HT1080 (cell line): ENCODE data around the gene ATXN1L. TPM values are rescaled to one million over a fixed set of nuclear protein-coding genes. Genes with fewer than 3 reads are reported as not detected.
"Not testable (repeated sequence)": the region's sequence is repeated elsewhere in the genome, so short reads cannot be mapped to it uniquely, and the experiment has no call there.

Source experiments
- DNase-seq: peaks from one replicate; pipeline ENCODE4 v3.0.0-alpha.2; 2015; ENCODE audit warnings: low read depth
- total RNA-seq: library from RNA; depleted of rRNA; stranded (reverse); fragments of >200 nt; shearing (Covaris generic); gene quantifications from 2 replicates; pipeline ENCODE4 v1.2.3, GENCODE V29; 2014; rRNA removed

The ATXN1L gene
- total RNA-seq, 1 experiment from 2014 or later, result 7.8 TPM

DNA sequence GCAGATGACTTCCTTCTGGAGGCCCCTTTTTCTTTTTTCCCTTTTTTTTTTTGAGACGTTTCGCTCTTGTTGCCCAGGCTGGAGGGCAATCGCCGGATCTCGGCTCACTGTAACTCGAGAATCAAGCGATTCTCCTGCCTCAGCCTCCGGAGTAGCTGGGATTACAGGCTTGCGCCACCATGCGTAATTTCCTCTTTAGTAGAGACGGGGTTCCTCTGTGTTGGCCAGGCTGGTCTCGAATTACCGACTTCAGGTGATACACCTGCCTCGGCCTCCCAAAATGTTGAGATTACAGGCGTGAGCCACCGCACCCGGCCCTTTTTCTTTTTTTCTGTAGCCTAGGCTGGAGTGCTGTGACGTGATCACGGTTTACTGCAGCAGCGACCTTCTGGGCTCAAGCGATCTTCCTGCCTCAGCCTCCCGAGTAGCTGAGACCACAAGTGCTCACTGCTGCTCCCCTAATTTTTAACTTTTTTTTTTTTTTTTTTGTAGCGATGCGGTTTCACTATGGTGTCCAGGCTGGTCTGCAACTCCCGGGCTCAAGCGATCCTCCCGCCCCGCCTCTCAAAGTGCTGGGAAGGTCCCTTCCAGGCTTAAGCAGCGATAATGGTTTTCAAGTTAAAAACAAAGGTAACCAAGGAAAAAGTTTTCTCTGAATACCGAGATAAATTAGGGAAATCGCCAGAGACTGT lies 48.6 kb downstream of the ATXN1L start:
- peak; percentile 80 for DNase-seq

DNA sequence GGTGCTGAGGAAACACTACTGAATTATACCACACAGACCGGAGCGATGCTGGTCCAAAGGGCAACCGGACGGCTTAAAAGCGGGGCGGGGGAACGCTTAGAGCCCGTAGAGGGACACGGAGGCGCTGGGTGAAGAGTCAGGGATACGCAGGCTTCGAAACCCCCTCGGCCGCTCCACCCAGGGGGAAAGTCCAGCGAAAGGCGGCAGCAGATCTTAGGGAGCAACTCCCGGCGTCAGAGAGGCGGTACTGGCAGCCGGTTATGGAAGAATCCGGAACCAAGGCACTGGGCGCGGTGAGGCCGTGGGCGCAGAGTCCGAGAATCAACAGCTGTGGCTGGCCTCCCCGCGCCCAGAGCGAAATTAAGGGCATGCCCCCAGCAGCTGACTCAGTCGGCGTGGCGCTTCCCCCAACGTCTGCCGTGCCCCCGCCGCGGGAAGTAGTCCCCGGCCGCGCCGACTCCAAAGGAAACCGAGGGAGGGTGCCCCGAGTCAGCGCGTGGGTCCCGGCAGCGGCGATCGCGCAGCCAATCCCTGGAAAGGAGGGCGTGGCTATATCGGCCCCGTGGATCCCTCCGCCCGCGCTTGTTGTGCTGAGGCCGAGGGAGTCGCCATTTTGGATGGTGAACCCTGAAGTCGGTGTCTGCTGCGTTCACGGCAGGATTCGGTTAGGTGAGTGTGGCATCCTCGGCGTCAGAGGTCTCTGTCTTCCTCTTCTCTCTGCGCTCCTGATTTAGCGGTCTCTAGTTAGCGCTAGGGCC lies 49.3 kb downstream of the ATXN1L start, which contains the start of gene IST1:
TSS of gene IST1 (plus strand) at position 611 of the 758 bp plus-strand sequence. CDS start 20,110 bp downstream, outside the sequence.
- peak; percentile 96 for DNase-seq

DNA sequence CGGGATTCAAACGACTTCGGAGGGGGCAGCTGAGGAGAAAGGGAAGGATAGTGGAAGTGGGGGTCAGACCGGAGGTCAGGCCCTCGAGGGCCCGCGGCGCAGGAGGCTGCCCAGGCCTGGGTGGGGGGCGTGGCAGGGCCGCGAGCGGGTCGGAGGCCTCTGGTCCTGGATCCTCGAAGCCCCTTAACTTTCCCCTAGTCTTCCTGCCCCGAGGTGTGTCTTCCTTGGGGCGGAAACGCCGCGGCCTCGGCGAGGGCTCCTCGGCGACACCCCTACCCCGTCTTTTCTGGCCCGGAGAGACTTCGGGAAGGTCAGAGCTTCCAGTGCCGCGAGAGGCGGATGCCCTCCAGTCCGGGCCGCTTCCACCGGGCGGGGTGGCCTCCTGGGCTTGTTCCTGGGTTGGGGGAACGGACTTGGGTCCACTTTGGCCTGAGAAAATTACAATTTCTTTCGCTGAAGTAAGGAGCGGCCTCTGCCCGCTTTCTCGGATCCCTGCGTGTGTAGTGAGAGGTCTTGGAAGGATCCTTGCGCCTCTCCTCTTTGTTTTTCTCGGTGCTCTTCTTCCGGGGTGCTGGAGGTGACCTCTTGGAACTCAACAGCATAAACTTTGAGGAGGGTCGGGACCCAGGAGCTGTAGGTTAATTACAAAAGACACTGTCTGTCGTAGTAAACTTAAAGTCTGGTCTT lies 50.0 kb downstream of the ATXN1L start:
- DNase-seq, result peak; percentile 5

DNA sequence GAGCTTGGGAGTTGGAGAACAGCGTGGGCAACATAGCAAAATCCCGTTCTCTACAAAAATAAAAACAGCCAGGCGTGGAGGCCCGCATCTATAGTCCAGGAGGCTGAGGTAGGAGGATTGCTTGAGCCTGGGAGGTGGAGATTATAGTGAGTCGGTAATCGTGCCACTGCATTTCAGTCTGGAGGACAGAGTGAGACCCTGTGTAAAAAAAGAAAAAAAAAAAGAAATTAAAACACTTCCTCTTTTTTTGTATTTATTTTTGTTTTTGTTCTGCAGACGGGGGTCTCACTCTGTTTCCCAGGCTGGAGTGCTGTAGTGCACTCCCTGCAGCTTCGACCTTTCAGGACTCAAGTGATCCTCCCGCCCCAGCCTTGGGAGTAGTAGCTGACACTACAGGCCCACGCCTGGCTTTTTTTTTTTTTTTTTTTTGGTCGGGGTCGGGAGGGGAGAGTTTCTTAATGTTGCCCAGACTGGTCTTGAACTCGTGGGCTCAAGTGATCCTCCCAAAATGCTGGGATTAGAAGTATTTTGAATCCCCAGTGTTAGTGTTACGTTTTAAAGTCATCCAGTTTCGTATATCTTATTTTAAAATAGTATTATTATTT lies 51.1 kb downstream of the ATXN1L start:
- no peak for DNase-seq

DNA sequence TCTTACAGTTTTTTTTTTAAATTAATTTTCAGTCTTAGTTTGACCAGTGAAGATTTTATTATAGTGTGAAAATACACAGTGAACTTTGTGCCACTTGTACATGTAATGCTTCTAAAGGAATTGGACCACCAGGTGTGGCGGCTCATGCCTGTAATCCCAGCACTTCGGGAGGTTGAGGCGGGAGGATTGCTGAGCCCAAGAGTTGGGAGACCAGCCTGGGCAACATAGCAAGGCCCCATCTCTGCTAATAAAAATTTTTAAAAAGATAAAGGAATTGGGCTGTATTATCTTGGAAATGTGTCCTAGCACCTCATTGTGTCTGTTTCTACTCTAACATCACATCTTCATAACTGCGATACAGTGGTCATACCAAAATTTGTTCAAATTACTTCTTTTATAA lies 53.4 kb downstream of the ATXN1L start:
- DNase-seq, result no peak

DNA sequence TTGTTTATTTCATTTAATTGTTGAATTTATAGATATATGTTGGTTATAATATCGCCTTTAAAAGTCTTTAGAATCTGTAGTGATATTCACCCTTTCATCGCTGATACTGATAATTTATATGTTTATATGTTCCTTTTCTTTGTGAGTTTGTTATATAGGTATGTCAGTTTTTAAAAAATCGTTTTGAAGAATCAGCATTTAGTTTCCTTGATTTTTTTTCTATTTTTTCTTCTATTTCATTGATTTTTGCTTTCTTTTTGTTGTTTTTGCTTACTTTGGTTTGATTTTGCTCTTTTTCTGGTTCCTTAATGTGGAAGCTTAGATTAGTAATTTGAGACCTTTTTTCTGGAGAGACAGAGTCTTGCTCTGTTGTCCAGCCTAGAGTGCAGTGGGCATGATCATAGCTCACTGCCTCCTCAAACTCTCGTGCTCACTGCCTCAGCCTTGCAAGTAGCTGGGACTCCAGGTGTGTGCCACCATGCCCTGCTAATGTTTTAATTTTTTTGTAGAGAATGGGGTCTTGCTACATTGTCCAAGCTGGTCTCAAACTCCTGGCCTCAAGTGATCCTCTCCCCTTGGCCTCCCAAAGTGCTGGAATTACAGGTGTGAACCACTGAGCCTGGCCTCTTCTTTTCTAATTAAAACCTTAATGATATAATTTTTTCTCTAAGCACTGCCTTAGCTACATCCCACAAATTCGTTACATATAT lies 57.0 kb downstream of the ATXN1L start:
- no peak for DNase-seq

DNA sequence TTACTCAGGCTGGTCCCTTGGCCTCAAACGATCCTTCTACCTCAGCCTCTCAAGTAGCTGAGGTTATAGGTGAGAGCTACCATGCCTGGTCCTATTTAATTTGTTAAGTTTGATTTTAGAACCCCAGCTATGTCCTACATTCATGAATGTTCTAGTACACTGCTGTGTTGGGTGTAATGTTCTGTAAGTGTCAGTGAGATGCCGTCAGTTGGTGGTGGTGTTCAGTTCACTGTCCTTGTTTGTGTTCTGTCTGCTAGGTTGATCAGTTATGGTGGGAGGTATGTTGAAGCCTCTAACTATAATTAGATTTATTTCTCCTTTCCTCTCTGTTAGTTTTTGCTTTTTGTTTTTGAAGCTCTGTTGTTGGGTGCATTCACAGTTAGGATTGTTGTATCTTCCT lies 57.8 kb downstream of the ATXN1L start:
- DNase-seq, result no peak

DNA sequence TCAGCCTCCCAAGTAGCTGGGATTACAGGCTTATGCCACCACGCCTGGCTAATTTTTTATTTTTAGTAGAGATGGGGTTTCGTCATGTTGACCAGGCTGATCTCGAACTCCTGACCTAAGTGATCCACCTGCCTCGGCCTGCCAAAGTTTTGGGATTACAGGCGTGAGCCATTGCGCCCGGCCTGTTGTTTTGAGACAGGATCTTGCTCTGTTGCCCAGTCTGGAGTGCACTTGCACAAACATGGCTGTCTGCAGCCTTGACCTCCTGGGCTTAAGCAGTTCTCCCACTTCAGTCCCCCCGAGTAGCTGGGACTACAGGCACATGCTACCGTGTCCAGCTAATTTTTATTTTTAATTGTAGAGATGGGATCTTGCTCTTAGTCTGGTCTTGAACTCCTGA lies 58.5 kb downstream of the ATXN1L start:
- DNase-seq, result no peak

DNA sequence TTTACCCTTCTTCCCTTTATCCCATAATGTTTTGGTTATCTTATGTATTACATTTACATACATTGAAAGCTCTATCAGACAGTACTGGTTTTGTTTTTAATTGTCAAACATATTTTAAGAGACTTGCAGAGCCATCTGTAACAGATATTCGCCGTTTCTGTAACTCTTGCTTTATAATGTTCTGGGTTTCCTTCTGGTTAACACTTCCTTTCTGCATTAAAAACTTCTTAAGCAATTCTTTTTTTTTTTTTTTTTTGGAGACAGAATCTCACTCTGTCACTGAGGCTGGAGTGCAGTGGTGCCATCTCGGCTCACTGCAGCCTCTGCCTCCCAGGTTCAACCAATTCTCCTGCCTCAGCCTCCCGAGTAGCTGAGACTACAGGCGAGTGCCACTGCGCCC lies 60.0 kb downstream of the ATXN1L start:
- DNase-seq, result not testable (repeated sequence)

Other genes with a start within 250 kb of the ATXN1L start
- 0.10 and 0.55 TPM in 2 replicates for gene MARVELD3, start 219.8 kb upstream of the ATXN1L start, total RNA-seq
- gene PHLPP2, start 121.3 kb upstream of the ATXN1L start, total RNA-seq, result 3.9 and 5.2 TPM in 2 replicates
- 36.7 and 53.4 TPM in 2 replicates for gene AP1G1, start 37.1 kb upstream of the ATXN1L start, total RNA-seq
- gene ZNF821, start 38.2 kb downstream of the ATXN1L start, total RNA-seq, result 5.6 and 5.8 TPM in 2 replicates
- 107 and 116 TPM in 2 replicates for gene IST1, start 49.6 kb downstream of the ATXN1L start, total RNA-seq
- gene PKD1L3, start 154.4 kb downstream of the ATXN1L start, total RNA-seq, result not detected in 2 replicates
- gene DHODH, start 162.8 kb downstream of the ATXN1L start, total RNA-seq, result 10.3 and 14.6 TPM in 2 replicates
- gene HP, start 208.5 kb downstream of the ATXN1L start, total RNA-seq, result not detected in 2 replicates
- not detected in 2 replicates for gene HPR, start 217.2 kb downstream of the ATXN1L start, total RNA-seq
- gene TXNL4B, start 247.6 kb downstream of the ATXN1L start, total RNA-seq, result 12.7 and 14.4 TPM in 2 replicates
- 61.7 and 66.2 TPM in 2 replicates for gene DHX38, start 247.9 kb downstream of the ATXN1L start, total RNA-seq